ENCODE data around the gene NT5DC4.

NT5DC4 gene

DNA sequence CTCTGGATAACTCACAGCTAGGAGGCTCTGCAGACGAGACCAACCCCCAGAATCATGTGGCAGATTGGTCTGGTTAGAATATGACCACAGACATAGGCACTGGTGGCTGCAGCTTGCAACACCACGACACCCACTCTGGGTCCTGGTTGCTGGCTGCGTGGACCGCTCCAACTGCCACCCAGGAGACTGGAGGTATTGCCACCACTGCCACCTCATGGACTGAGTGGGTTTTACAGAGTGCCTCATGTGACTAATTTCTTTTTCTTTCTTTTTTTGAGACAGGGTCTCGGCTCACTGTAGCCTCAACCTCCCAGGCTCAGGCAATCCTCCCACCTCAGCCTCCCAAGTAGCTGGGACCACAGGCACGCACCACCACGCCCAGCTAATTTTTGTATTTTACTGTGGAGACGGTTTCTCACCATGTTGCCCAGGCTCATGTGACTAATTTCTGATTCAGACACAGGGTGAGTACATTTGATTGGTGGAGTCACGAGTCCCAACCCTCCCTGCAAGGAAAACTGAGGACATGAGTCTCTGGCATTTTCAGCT is 29.9 kb upstream of the NT5DC4 start:
- TF ChIP-seq, protein P1, sequence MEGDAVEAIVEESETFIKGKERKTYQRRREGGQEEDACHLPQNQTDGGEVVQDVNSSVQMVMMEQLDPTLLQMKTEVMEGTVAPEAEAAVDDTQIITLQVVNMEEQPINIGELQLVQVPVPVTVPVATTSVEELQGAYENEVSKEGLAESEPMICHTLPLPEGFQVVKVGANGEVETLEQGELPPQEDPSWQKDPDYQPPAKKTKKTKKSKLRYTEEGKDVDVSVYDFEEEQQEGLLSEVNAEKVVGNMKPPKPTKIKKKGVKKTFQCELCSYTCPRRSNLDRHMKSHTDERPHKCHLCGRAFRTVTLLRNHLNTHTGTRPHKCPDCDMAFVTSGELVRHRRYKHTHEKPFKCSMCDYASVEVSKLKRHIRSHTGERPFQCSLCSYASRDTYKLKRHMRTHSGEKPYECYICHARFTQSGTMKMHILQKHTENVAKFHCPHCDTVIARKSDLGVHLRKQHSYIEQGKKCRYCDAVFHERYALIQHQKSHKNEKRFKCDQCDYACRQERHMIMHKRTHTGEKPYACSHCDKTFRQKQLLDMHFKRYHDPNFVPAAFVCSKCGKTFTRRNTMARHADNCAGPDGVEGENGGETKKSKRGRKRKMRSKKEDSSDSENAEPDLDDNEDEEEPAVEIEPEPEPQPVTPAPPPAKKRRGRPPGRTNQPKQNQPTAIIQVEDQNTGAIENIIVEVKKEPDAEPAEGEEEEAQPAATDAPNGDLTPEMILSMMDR (IDR thresholded peaks at IDR 0.05; ENCODE audit: low read depth, low read length, missing control alignments), result peak; percentile 81
- DNase-seq (ENCODE audit: low read depth), result no peak
- no peak overlapping the region for H3K4me3 ChIP-seq (ENCODE audit: low read depth, low read length)

DNA sequence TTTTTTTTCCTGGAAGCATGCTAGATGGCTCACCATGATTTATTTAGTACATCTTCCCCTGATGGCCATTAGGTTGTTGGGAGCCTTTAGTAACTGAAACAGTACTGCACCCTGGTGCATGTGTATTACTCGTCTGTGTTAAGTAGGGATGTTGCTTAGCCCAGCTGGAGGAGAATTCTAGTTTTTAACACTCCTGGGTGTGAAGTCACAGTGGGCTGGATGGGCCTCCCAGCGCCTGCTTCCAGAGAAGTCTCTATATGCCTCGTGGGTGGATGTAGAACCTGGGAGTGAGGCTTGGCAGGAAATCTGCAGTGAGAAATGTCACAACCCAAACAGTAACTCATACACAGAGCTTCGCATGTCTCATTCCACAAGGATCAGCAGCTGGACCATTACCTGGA is 28.9 kb upstream of the NT5DC4 start:
- DNase-seq (ENCODE audit: low read depth), result no peak
- H3K4me3 ChIP-seq (ENCODE audit: low read depth, low read length), result no peak overlapping the region
- TF ChIP-seq, protein P1 (IDR thresholded peaks at IDR 0.05; ENCODE audit: low read depth, low read length, missing control alignments), result no peak

DNA sequence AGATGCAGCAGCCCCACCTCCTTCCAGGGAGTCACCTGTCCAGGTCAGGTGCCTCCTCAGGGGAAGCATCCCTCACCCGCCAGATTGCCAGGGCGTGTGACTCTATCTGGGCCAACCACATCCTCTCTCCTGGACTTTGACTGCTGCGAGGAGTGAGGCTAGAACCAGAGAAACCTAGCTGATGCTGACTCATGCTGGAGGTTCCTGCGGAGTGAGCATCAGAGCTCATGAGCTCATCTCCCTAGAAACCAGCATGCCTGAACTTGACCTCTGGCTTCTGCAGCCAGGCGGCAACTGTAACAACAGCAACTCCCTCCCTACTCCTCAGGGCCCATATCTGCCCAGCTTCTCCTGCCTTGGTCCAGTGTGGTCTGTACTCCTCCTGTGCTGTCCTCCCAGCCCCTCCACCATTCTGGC is 28.3 kb upstream of the NT5DC4 start:
- no peak for DNase-seq (ENCODE audit: low read depth)
- TF ChIP-seq, protein P1 (IDR thresholded peaks at IDR 0.05; ENCODE audit: low read depth, low read length, missing control alignments), result no peak
- H3K4me3 ChIP-seq (ENCODE audit: low read depth, low read length), result no peak overlapping the region

DNA sequence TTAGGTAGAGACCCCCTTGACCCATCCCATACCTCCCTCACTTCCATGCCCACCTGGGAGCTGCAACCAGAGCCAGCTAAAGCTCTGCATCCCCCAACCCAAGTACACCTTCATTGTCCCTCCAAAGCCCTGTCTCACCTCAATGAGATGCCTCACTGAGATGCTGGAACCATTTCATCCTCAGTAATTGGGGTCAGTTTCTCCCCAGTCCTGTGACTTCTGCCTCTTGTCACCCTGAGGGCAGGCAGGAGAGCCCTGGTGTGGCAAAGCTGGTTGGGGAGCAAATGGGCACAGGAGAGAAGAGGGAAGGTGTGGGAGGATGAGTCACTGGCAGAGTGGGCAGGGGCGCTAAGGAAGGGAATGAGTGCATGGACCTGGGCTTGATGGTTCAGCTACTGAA is 27.9 kb upstream of the NT5DC4 start:
- H3K4me3 ChIP-seq (ENCODE audit: low read depth, low read length), result no peak overlapping the region
- TF ChIP-seq, protein P1 (IDR thresholded peaks at IDR 0.05; ENCODE audit: low read depth, low read length, missing control alignments), result no peak
- DNase-seq (ENCODE audit: low read depth), result no peak

DNA sequence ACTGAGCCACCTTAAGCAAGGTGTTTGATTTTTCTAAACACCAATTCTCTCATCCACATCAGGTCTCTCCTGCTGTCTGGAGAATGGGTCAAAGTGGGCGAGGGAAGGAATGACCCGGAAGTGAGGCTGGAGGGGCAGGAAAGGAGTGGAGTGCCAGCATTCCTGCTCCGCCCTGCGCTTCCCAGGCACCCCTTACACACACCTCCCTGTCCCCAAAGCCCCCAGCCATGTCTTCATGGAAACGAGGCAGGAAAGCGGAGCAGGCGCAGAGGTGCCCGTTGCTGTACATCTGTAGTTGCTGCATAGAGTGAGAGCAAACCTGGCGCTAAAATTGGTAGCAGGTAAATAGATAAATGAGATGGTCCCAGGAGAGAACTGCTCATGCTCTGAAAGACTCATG is 27.2 kb upstream of the NT5DC4 start:
- no peak for DNase-seq (ENCODE audit: low read depth)
- no peak overlapping the region for H3K4me3 ChIP-seq (ENCODE audit: low read depth, low read length)
- TF ChIP-seq, protein P1 (IDR thresholded peaks at IDR 0.05; ENCODE audit: low read depth, low read length, missing control alignments), result no peak

DNA sequence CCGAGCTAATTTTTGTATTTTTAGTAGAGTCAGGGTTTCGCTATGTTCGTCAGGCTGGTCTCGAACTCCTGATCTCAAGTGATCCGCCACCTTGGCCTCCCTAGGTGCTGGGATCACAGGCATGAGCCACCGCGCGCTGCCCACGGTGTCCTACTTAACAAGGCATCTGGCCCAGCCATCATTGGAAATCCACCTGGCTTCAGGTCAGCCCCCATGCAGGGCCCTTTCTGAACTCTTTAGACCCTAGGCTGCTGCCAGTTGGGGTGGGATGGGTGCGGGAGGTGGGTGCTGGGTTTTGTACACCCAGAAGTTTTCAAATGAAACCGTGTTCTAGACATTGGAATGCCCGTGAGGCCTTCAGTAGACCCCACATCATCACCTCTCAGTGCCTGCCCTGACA is 26.6 kb upstream of the NT5DC4 start:
- TF ChIP-seq, protein P1 (IDR thresholded peaks at IDR 0.05; ENCODE audit: low read depth, low read length, missing control alignments), result no peak
- DNase-seq (ENCODE audit: low read depth), result no peak
- no peak overlapping the region for H3K4me3 ChIP-seq (ENCODE audit: low read depth, low read length)

DNA sequence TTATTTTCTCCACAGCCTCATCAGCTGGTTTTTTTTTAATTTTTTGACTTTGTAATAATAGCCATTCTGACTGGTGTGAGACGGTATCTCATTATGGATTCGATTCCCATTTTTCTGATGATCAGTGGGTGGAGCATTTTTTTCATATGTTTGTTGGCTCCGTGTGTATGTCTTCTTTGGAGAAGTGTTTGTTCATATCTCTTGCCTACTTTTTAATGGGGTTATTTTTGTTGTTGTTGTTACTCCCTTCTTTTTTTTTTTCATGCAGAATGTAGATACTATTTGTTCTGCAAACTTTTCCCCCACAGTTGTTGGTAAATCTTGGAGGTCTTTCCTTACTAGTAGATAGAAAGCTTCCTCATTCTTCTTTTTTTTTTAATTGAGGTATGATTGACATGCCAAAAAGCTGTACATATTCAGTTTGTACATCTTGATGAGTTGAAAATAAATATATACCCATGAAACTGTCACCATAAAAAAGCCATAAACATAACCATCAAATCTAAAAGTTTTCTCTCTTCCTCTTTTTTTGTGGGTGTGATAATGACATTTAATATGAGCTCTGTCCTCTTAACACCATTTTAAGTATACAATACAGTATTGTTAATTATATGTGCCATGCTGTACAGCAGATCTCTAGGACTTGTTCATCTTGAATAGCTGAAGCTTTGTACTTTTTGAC is 21.8 kb upstream of the NT5DC4 start:
- TF ChIP-seq, protein P1 (IDR thresholded peaks at IDR 0.05; ENCODE audit: low read depth, low read length, missing control alignments), result no peak
- H3K4me3 ChIP-seq (ENCODE audit: low read depth, low read length), result no peak overlapping the region
- no peak for DNase-seq (ENCODE audit: low read depth)
